Kidney (tissue), 14 donors: ENCODE results near the gene FAR1. TPM values are rescaled to one million over a fixed set of nuclear protein-coding genes. Genes with fewer than 3 reads are reported as not detected.
A peak's percentile ranks its signal among the peaks of the same experiment; 100 is the strongest.
"Not testable (repeated sequence)": the region's sequence is repeated elsewhere in the genome, so short reads cannot be mapped to it uniquely, and the experiment has no call there.

ENCODE experiments used
- DNase-seq, 5 donors: peaks; one replicate each; pipeline ENCODE4 v3.0.0-alpha.2; 2013 to 2020
- FAIRE-seq: peaks from 2 replicates; lab custom pipeline; 2012; peaks lifted over from hg19 to GRCh38; lab: Jason Lieb, UNC
- H3K27ac ChIP-seq, 2 donors: one replicate each; pipeline ENCODE4 v1.7.0; 2013; ENCODE audit warnings: low read depth in 2 of 2, low read length in 2 of 2, inconsistent platforms in 1 of 2
- H3K27me3 ChIP-seq: one replicate; pipeline ENCODE4 v1.7.1; 2013; ENCODE audit warnings: low read length, inconsistent platforms; ENCODE audit not compliant: control insufficient read depth, insufficient read depth
- H3K36me3 ChIP-seq, 3 donors: one replicate each; pipeline versions ENCODE4 v1.7.0 to v1.7.1; 2013; ENCODE audit warnings: low read length in 3 of 3, control low read depth in 1 of 3, inconsistent platforms in 1 of 3; ENCODE audit not compliant: insufficient read depth in 3 of 3, control insufficient read depth in 2 of 3
- H3K4me1 ChIP-seq, 3 donors: one replicate each; pipeline versions ENCODE4 v1.7.0 to v1.7.1; 2013; ENCODE audit warnings: low read length in 3 of 3, inconsistent platforms in 1 of 3, low read depth in 1 of 3; ENCODE audit not compliant: control insufficient read depth in 2 of 3, insufficient read depth in 2 of 3
- H3K4me3 ChIP-seq, 3 donors: one replicate each; pipeline versions ENCODE4 v1.7.0 to v1.8.1; 2013; ENCODE audit warnings: low read length in 3 of 3, control low read depth in 1 of 3, inconsistent platforms in 1 of 3
- H3K9ac ChIP-seq, 3 donors: one replicate each; pipeline versions ENCODE4 v1.7.0 to v1.7.1; 2013; ENCODE audit warnings: low read length in 3 of 3, control low read depth in 1 of 3, inconsistent platforms in 1 of 3
- H3K9me3 ChIP-seq, 3 donors: one replicate each; pipeline versions ENCODE4 v1.7.0 to v1.7.1; 2013; ENCODE audit warnings: low read length in 3 of 3, control low read depth in 1 of 3, inconsistent platforms in 1 of 3; ENCODE audit not compliant: control insufficient read depth in 2 of 3, insufficient read depth in 1 of 3
- CTCF ChIP-seq: IDR thresholded peaks from 3 replicates; pipeline ENCODE4 v1.5.1; 2012; ENCODE audit warnings: mild to moderate bottlenecking, moderate library complexity, borderline replicate concordance; ENCODE audit not compliant: insufficient read depth; ENCODE audit errors: extremely low read depth
- intact Hi-C: fragments of 100-400 bp; cut with DNase I; formaldehyde crosslinking; loops from one replicate; pipeline ENCODE4 v1.11.1; 2022
- polyA plus RNA-seq: library from polyadenylated mRNA; stranded (reverse); fragments of 350-450 nt; fragmentation: Illumina TruSeq; extraction: RNeasy Lipid Tissue Mini Kit (QIAGEN cat#74804); gene quantifications from one replicate; pipeline ENCODE4 v1.2.3, GENCODE V29; 2014; ENCODE audit warnings: low read depth, low replicate concordance; ENCODE audit not compliant: insufficient read depth
- total RNA-seq: library from RNA; stranded (reverse); fragmentation: NEBNext Ultra II Directional; extraction: Animal tissue kit (Norgen Biotek cat#: 25700); gene quantifications from one replicate; pipeline ENCODE4 v1.2.1, GENCODE V29; 2021
- donor health status: control.
- donor health status: control.
- donor health status: control.
- donor health status: control.
- donor health status: control.
- donor health status: DM: yes; HTN: yes; CAD: no.
- donor health status: Normal renal cell carcinoma (clear cell type).

The FAR1 gene
- total and polyA plus RNA-seq, 2 donors from 2014 or later, result 12.6 to 53.7 TPM

GRCh38 chr11:13647391-13647790 is 21.1 kb upstream of the FAR1 start:
- no peak overlapping the region for H3K27ac ChIP-seq
- intact Hi-C loops, result no loop called here
- no peaks in the 10 kb centered on the region for H3K4me1 ChIP-seq
- no peaks in the 10 kb centered on the region for H3K36me3 ChIP-seq
- FAIRE-seq (no peak), DNase-seq (no peak)
- no peaks in the 10 kb centered on the region for H3K27me3 ChIP-seq
- H3K9me3 ChIP-seq, result no peaks in the 10 kb centered on the region
- TF ChIP-seq CTCF, result no peak
- H3K9ac ChIP-seq, result no peak overlapping the region
- no peak overlapping the region for H3K4me3 ChIP-seq

- Histone ChIP-seq H3K9me3 (no peaks in the 10 kb centered on the region), H3K9ac (no peak overlapping the region), H3K4me3 (no peak overlapping the region), H3K4me1 (no peaks in the 10 kb centered on the region), H3K36me3 (no peaks in the 10 kb centered on the region), H3K27me3 (no peaks in the 10 kb centered on the region), H3K27ac (no peak overlapping the region)
- no peak for TF ChIP-seq CTCF
- no peak for FAIRE-seq
- intact Hi-C loops, result no loop called here
- DNase-seq, result no peak
Measured at GRCh38 chr11:13649619-13650018, 18.8 kb upstream of the FAR1 start.

- H3K27me3 ChIP-seq, H3K4me1 ChIP-seq, H3K4me3 ChIP-seq, H3K36me3 ChIP-seq, H3K27ac ChIP-seq, intact Hi-C loops, FAIRE-seq, H3K9me3 ChIP-seq, H3K9ac ChIP-seq: not testable (repeated sequence)
- peak in 1 of 5 donors; percentile 3 for DNase-seq
Measured at GRCh38 chr11:13651515-13651914, 17.0 kb upstream of the FAR1 start.

GRCh38 chr11:13661074-13661623 is 7.3 kb upstream of the FAR1 start:
- H3K4me1 ChIP-seq, result no peaks in the 10 kb centered on the region
- TF ChIP-seq CTCF, result no peak
- peaks cover 0 to 10% (median 0%) of the 10 kb centered on the region in 3 donors for H3K9me3 ChIP-seq
- FAIRE-seq (no peak), DNase-seq (no peak)
- H3K27me3 ChIP-seq, result no peaks in the 10 kb centered on the region
- H3K4me3 ChIP-seq, result no peak overlapping the region
- H3K9ac ChIP-seq, result no peak overlapping the region
- no peak overlapping the region for H3K27ac ChIP-seq
- no peaks in the 10 kb centered on the region for H3K36me3 ChIP-seq
- intact Hi-C loops, result no loop called here
